K562 (cell line): ENCODE data around the gene IL17RA. TPM values are rescaled to one million over a fixed set of nuclear protein-coding genes. Genes with fewer than 3 reads are reported as not detected.

Experiments used
- CBX8 ChIP-seq: fragments of 200-600 bp; sonication (generic); IDR thresholded peaks from 2 replicates; pipeline ENCODE4 v1.6.1; 2012; ENCODE audit warnings: borderline replicate concordance, mixed run types, low read depth, mild to moderate bottlenecking, moderate library complexity, mixed read lengths, low read length, control low read depth, inconsistent platforms; ENCODE audit not compliant: poor library complexity, severe bottlenecking; ENCODE audit errors: extremely low read depth
- JUNB ChIP-seq: fragments of 450-650 bp; formaldehyde crosslinking; conservative IDR thresholded peaks from 2 replicates; pipeline ENCODE4 v1.4.0; 2020; ENCODE audit warnings: mild to moderate bottlenecking
- KLF13 ChIP-seq: fragments of 450-650 bp; IDR thresholded peaks from 2 replicates; pipeline ENCODE4 v1.6.1; 2016; ENCODE audit warnings: missing genetic modification characterization, low read depth, mild to moderate bottlenecking, missing compliant biosample characterization, moderate library complexity, borderline replicate concordance
- LCOR ChIP-seq: sonication (generic); formaldehyde crosslinking; IDR thresholded peaks from 2 replicates; pipeline ENCODE4 v1.8.0; 2022; ENCODE audit warnings: mild to moderate bottlenecking, missing genetic modification reagents
- MECOM ChIP-seq: fragments of 250-450 bp; sonication (Bioruptor Pico); IDR thresholded peaks from 2 replicates; pipeline ENCODE4 v1.8.0; 2022; ENCODE audit warnings: inconsistent platforms
- NONO ChIP-seq, 2 experiments: fragments of 200-400 bp in 1 of 2; fragments of 450-650 bp in 1 of 2; formaldehyde crosslinking in 1 of 2; IDR thresholded peaks; 2 replicates each; pipeline ENCODE4 v1.6.1; 2017; ENCODE audit warnings: low read depth in 2 of 2, mild to moderate bottlenecking in 2 of 2, moderate library complexity in 2 of 2, low read length in 1 of 2
- PATZ1 ChIP-seq: fragments of 250-450 bp; sonication (Bioruptor Pico); IDR thresholded peaks from 2 replicates; pipeline ENCODE4 v1.5.0; 2020; ENCODE audit warnings: mild to moderate bottlenecking, borderline replicate concordance
- RBM22 ChIP-seq: fragments of 200-400 bp; formaldehyde crosslinking; IDR thresholded peaks from 2 replicates; pipeline ENCODE4 v1.6.1; 2018; ENCODE audit warnings: low read length, low read depth; ENCODE audit not compliant: poor library complexity, severe bottlenecking
- RCOR1 ChIP-seq, 2 experiments: IDR thresholded peaks; 2 replicates each; pipeline ENCODE4 v1.6.1; 2012; ENCODE audit warnings: low read depth in 2 of 2, low read length in 2 of 2, borderline replicate concordance in 1 of 2, improper control_type of control experiment in 1 of 2
- SAP30 ChIP-seq: fragments of 200-600 bp; sonication (generic); IDR thresholded peaks from 2 replicates; pipeline ENCODE4 v1.6.1; 2012; ENCODE audit warnings: borderline replicate concordance, low read depth, mild to moderate bottlenecking, moderate library complexity, low read length, control low read depth, inconsistent platforms; ENCODE audit not compliant: insufficient read depth, poor library complexity, severe bottlenecking
- SMAD1 ChIP-seq: fragments of 150-350 bp; IDR thresholded peaks from 2 replicates; pipeline ENCODE4 v1.6.1; 2014; ENCODE audit warnings: low read length, low read depth; ENCODE audit not compliant: partially characterized antibody
- SUPT5H ChIP-seq: fragments of 450-650 bp; IDR thresholded peaks from 2 replicates; pipeline ENCODE4 v1.6.1; 2016
- TAF9B ChIP-seq: fragments of 450-650 bp; IDR thresholded peaks from 2 replicates; pipeline ENCODE4 v1.6.1; 2018; ENCODE audit warnings: mild to moderate bottlenecking; ENCODE audit not compliant: partially characterized antibody
- TCF3 ChIP-seq: sonication (generic); formaldehyde crosslinking; IDR thresholded peaks from 2 replicates; pipeline ENCODE4 v1.4.0; 2020; ENCODE audit warnings: mild to moderate bottlenecking, missing genetic modification reagents
- ZNF217 ChIP-seq: sonication (generic); formaldehyde crosslinking; IDR thresholded peaks from 2 replicates; pipeline ENCODE4 v1.8.0; 2022; ENCODE audit warnings: mild to moderate bottlenecking, missing genetic modification reagents
- polyA plus RNA-seq, 8 experiments: library from polyadenylated mRNA; depleted of rRNA in 4 of 8; stranded (reverse) in 5 of 8; unstranded in 3 of 8; fragments of >200 nt; fragmentation: Nextera tagmentation in 2 of 8; fragmentation: Illumina TruSeq in 1 of 8; extraction: Ambion mirVana in 2 of 8; extraction: Trizol in 1 of 8; gene quantifications; 2 replicates each; pipeline versions ENCODE4 v1.2.1 to v1.2.3, GENCODE V29; 2011 to 2014; ENCODE audit warnings: inconsistent platforms in 1 of 8, missing spikeins in 1 of 8
- total RNA-seq, 7 experiments: library from RNA; depleted of rRNA in 6 of 7; stranded (reverse); fragments of >200 nt in 6 of 7; fragmentation: Illumina TruSeq in 2 of 7; extraction: Trizol in 2 of 7; gene quantifications; 2 replicates each; pipeline versions ENCODE4 v1.2.1 to v1.2.3, GENCODE V29; 2011 to 2021; ENCODE audit warnings: low replicate concordance in 1 of 7
- TF ChIP-seq, protein P1 (sequence below): fragments of 250-450 bp; sonication (Bioruptor Pico); IDR thresholded peaks from 2 replicates; pipeline ENCODE4 v1.5.0; 2021
- TF ChIP-seq, protein P2 (sequence below): fragments of 150-350 bp; conservative IDR thresholded peaks from 2 replicates; pipeline ENCODE4 v1.6.1; 2014; ENCODE audit warnings: low read length
- TF ChIP-seq, protein P3 (sequence below): fragments of 250-450 bp; sonication (Bioruptor Pico); IDR thresholded peaks from 2 replicates; pipeline ENCODE4 v1.5.0; 2022; ENCODE audit warnings: mild to moderate bottlenecking

IL17RA gene
- total and polyA plus RNA-seq, 9 of the 15 experiments (the other 6 are each of a cell fraction or from before 2014, with no cell fraction given), result 0.17 to 11.8 (median 3.7) TPM

DNA sequence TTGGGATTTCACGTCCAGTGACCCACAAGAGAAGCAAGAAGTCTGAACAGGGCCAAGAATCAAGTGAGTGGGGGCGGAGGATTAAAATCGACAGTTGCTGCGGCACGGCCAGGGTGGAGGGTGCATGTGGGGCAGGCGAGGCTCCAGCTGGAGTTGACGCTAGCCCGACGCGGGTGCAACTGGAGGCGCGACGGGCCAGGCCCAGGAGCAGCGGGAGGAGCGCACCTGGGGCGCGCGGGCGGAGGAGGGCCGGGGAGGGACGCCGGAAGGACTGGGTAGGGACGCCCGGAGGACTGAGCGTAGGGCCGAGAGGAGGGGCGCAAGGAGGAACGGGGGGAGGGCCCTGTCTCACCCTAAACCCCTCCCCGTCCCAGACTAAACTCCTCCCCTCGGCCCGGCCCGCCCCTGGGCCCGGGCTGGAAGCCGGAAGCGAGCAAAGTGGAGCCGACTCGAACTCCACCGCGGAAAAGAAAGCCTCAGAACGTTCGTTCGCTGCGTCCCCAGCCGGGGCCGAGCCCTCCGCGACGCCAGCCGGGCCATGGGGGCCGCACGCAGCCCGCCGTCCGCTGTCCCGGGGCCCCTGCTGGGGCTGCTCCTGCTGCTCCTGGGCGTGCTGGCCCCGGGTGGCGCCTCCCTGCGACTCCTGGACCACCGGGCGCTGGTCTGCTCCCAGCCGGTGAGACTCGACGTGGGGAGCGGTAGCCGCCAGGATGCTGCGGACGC, at the start of gene IL17RA (continued):
- TF ChIP-seq SMAD1 (no peak), PATZ1 (CRISPR knock-in tag) (no peak), TCF3 (CRISPR knock-in tag) (0 out of 2 replicates have a peak, but pooled peaks have one; percentile 15), CBX8 (no peak), TAF9B (no peak), SAP30 (peak; percentile 38), MECOM (CRISPR knock-in tag) (no peak), RBM22 (peak; percentile 75), RCOR1 (IDR thresholded peaks at IDR 0.05; ENCODE audit: borderline replicate concordance in 1 of 2, low read depth in 2 of 2, low read length in 2 of 2) (peak in 1 of 2 experiments; percentile 48; a peak in 1 of 4 replicates), JUNB (no peak), ZNF217 (CRISPR knock-in tag) (no peak), SUPT5H (peak; percentile 74), LCOR (CRISPR knock-in tag) (no peak), KLF13 (tag) (no peak), NONO (IDR thresholded peaks at IDR 0.05; ENCODE audit: low read depth in 2 of 2, low read length in 1 of 2) (peak; percentile 60 to 71)
- TF ChIP-seq, protein P1, sequence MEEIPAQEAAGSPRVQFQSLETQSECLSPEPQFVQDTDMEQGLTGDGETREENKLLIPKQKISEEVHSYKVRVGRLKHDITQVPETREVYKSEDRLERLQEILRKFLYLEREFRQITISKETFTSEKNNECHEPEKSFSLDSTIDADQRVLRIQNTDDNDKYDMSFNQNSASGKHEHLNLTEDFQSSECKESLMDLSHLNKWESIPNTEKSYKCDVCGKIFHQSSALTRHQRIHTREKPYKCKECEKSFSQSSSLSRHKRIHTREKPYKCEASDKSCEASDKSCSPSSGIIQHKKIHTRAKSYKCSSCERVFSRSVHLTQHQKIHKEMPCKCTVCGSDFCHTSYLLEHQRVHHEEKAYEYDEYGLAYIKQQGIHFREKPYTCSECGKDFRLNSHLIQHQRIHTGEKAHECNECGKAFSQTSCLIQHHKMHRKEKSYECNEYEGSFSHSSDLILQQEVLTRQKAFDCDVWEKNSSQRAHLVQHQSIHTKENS (CRISPR knock-in tag), result no peak
- TF ChIP-seq, protein P2, sequence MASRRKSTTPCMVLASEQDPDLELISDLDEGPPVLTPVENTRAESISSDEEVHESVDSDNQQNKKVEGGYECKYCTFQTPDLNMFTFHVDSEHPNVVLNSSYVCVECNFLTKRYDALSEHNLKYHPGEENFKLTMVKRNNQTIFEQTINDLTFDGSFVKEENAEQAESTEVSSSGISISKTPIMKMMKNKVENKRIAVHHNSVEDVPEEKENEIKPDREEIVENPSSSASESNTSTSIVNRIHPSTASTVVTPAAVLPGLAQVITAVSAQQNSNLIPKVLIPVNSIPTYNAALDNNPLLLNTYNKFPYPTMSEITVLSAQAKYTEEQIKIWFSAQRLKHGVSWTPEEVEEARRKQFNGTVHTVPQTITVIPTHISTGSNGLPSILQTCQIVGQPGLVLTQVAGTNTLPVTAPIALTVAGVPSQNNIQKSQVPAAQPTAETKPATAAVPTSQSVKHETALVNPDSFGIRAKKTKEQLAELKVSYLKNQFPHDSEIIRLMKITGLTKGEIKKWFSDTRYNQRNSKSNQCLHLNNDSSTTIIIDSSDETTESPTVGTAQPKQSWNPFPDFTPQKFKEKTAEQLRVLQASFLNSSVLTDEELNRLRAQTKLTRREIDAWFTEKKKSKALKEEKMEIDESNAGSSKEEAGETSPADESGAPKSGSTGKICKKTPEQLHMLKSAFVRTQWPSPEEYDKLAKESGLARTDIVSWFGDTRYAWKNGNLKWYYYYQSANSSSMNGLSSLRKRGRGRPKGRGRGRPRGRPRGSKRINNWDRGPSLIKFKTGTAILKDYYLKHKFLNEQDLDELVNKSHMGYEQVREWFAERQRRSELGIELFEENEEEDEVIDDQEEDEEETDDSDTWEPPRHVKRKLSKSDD, result no peak
- TF ChIP-seq, protein P3, sequence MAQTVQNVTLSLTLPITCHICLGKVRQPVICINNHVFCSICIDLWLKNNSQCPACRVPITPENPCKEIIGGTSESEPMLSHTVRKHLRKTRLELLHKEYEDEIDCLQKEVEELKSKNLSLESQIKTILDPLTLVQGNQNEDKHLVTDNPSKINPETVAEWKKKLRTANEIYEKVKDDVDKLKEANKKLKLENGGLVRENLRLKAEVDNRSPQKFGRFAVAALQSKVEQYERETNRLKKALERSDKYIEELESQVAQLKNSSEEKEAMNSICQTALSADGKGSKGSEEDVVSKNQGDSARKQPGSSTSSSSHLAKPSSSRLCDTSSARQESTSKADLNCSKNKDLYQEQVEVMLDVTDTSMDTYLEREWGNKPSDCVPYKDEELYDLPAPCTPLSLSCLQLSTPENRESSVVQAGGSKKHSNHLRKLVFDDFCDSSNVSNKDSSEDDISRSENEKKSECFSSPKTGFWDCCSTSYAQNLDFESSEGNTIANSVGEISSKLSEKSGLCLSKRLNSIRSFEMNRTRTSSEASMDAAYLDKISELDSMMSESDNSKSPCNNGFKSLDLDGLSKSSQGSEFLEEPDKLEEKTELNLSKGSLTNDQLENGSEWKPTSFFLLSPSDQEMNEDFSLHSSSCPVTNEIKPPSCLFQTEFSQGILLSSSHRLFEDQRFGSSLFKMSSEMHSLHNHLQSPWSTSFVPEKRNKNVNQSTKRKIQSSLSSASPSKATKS, result no peak
